ENCODE measurements around the gene FGFRL1.

FGFRL1 gene

DNA sequence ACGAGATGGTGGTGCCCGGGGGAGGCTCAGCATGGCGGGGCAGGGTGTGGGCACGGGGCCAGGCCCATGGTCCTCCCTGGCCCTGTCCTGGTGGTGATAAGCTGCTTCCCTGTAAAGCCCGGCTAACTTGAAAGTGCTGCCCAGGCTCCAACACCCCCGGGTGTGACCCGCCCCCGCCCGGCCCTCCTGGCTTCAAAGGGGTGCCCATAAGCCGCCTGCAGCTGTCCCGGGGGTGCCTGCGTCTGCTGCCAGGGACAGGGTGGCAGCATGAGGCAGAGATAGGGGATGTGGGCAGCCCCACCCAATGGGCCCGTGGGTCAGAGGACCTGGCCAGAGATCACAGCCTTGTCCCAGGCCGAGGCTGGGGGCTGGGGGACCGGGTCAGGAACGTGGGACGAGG lies 18.1 kb downstream of the FGFRL1 start:
- Mint-ChIP-seq H3K4me3 (no peak overlapping the region), H3K4me1 (ENCODE audit: low read depth) (no peaks in the 10 kb centered on the region), H3K9me3 (ENCODE audit: low read depth) (no peaks in the 10 kb centered on the region), H3K27ac (no peak overlapping the region), H3K36me3 (peaks cover 3% of the 10 kb centered on the region), H3K27me3 (no peaks in the 10 kb centered on the region)

DNA sequence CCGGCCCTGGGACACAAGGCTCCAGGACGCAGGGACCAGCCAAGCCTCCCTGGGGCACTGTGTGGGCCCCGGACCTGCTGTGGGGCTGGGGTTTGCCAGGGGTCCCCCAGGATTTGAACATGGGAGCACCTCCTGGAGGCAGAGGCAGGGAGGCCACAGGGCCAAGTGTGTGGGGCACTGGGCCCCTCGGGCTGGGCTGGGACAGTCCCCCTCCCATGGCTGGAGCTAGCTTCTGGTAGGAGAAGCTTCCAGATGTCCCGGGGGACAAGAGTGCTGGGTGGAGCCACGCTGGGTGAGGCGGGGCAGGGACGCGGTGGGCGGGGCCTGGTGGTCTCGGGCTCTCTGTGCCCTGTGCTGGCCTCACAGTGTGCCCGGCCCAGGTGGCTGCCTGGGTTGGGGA lies 18.6 kb downstream of the FGFRL1 start:
- H3K36me3 Mint-ChIP-seq, result peaks cover 3% of the 10 kb centered on the region
- no peaks in the 10 kb centered on the region for H3K9me3 Mint-ChIP-seq (ENCODE audit: low read depth)
- H3K4me3 Mint-ChIP-seq, result no peak overlapping the region
- H3K27me3 Mint-ChIP-seq, result no peaks in the 10 kb centered on the region
- no peaks in the 10 kb centered on the region for H3K4me1 Mint-ChIP-seq (ENCODE audit: low read depth)
- no peak overlapping the region for H3K27ac Mint-ChIP-seq

DNA sequence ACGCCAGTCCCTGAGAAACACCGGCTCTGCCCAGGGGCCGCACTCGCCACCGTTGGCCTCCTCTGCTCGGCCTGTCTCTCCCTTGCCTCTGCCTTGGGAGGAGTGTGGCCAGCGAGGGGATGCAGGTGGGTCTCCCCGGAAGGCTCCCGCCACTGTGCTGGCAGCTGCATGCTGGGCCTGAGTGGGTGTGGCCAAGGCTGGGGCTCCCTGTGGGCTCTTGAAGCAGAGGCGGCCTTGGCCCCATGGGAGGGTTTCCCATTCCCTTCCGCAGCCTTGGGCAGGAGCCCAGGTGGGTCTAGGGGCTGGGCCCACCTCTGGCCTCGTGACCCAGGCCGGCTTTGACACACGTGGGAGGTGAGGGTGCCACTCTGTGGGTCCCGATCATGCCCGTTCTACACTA lies 19.1 kb downstream of the FGFRL1 start:
- H3K27ac Mint-ChIP-seq, result no peak overlapping the region
- H3K27me3 Mint-ChIP-seq, result no peaks in the 10 kb centered on the region
- no peaks in the 10 kb centered on the region for H3K36me3 Mint-ChIP-seq
- H3K4me3 Mint-ChIP-seq, result no peak overlapping the region
- no peaks in the 10 kb centered on the region for H3K4me1 Mint-ChIP-seq (ENCODE audit: low read depth)
- H3K9me3 Mint-ChIP-seq (ENCODE audit: low read depth), result no peaks in the 10 kb centered on the region

DNA sequence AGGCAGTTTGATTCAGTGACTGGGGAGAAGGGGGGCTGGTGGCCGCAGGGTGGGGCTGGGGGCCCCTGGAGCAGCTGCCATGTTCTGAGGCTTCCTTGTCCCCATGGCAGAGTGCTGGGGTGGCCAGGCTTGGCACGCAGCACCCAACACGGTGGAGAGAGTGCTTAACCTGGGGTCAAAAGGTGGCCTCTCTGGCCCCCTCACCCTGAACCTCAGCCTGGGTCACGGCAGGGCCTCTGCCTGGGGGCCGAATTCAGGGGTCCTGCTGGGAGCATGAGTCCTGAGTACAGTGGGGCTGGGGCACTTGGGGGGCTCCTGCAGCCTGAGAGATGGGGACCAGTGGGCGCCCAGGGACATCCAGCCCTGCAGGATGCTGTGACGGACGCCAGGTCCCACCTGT lies 19.9 kb downstream of the FGFRL1 start:
- H3K27me3 Mint-ChIP-seq, result no peaks in the 10 kb centered on the region
- no peak overlapping the region for H3K4me3 Mint-ChIP-seq
- no peaks in the 10 kb centered on the region for H3K9me3 Mint-ChIP-seq (ENCODE audit: low read depth)
- H3K4me1 Mint-ChIP-seq (ENCODE audit: low read depth), result no peaks in the 10 kb centered on the region
- H3K27ac Mint-ChIP-seq, result no peak overlapping the region
- H3K36me3 Mint-ChIP-seq, result no peaks in the 10 kb centered on the region

DNA sequence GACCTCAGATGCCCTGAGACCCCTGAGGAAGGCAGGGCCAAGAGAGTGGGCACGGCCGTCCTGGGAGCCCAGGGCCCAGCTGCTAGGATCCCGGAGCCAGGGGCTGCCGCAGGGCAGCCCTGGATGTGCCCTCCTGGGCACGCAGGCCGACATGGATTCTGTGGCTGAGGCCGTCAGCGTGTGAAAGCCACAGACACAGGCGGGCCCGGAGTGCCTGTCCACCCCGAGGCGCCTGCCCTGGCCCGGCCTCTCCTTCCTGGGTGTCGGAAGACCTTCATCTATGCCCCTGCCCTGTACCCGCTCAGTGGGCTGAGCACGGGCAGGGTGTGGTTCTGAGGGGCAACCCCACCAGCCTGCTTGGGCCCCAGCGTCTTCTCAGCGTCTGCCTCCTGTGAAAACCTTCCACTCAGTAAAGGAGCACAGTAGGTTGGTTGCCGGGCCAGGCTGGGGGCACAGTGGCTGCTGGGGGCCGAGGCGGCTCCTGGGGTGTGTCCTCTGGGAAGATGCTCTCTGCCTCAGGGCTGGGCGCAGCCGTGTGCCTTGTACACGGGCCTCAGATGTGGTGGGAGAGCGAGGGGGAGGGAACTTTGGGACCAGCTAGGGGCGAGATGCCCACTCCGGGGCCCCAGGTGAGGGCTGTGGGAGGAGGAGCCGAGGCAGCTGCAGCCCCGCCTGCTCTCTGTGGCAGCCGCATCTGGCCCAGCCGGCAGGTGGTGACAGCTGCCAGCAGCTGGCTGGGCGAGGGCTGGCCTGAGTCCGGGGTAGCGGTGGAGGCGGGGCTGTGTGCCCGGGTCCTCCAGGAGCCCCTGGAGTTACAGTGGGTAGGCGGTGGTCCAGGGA lies 20.8 kb downstream of the FGFRL1 start:
- H3K4me1 Mint-ChIP-seq (ENCODE audit: low read depth), result no peaks in the 10 kb centered on the region
- no peaks in the 10 kb centered on the region for H3K36me3 Mint-ChIP-seq
- no peak overlapping the region for H3K27ac Mint-ChIP-seq
- H3K9me3 Mint-ChIP-seq (ENCODE audit: low read depth), result no peaks in the 10 kb centered on the region
- no peak overlapping the region for H3K4me3 Mint-ChIP-seq
- no peaks in the 10 kb centered on the region for H3K27me3 Mint-ChIP-seq

DNA sequence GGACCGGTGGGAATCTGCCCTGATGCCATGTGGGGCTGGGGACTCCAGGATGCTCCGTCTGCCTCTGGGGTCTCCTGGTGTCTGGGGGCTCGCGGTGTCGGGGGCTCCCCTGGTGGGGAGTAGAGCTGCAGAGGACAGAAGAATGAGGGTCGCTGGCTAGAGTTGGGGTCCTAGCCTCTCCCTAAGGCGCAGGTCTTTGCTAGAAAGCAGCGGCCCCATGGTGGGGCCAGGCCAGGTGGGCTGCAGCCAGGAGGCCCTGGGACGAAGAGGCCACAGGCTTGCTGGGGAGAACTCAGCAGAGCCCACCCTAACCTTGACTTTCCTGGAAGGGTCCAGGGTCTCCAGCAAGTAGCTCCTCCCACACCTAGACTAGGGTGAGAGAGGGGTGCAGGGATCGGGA lies 21.4 kb downstream of the FGFRL1 start:
- Mint-ChIP-seq H3K27me3 (no peaks in the 10 kb centered on the region), H3K36me3 (no peaks in the 10 kb centered on the region), H3K4me1 (ENCODE audit: low read depth) (no peaks in the 10 kb centered on the region), H3K4me3 (no peak overlapping the region), H3K9me3 (ENCODE audit: low read depth) (no peaks in the 10 kb centered on the region), H3K27ac (no peak overlapping the region)

DNA sequence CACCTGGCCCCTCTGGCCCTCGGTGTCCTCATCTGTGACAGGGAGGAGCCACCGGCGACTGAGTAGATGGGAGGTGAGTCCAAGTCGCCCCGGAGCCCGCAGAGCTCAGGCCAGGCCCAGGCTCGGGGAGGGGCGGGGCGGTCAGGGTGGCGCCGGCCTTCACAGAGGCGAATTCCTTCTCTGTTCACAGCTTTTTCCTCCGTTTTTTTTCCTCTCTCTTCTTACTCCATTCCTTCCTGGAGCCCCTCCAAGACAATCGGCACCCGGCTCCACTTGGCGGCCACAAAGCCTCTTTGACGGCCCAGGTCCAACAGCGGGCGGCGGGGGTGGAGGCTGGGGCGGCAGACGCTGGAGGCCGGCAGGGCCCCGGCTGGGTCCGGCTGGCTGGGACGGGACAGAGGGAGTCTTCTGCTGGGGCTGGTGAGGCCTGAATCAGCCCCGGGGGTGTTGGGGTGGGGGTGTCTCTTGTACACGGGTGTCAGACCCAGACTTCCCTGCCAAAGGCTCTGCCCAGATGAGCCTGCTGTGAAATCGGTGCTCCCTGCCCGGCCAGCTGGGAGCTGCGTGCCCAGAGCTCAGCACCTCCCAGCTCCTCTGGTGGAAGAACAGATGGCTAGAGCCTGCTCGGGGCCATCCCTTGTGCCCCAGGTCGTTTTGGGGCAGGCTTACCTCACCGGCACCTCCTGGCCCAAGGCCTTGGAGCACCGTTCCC lies 22.6 kb downstream of the FGFRL1 start:
- Mint-ChIP-seq H3K4me1 (ENCODE audit: low read depth) (no peaks in the 10 kb centered on the region), H3K27ac (no peak overlapping the region), H3K27me3 (no peaks in the 10 kb centered on the region), H3K9me3 (ENCODE audit: low read depth) (no peaks in the 10 kb centered on the region), H3K36me3 (no peaks in the 10 kb centered on the region), H3K4me3 (no peak overlapping the region)

DNA sequence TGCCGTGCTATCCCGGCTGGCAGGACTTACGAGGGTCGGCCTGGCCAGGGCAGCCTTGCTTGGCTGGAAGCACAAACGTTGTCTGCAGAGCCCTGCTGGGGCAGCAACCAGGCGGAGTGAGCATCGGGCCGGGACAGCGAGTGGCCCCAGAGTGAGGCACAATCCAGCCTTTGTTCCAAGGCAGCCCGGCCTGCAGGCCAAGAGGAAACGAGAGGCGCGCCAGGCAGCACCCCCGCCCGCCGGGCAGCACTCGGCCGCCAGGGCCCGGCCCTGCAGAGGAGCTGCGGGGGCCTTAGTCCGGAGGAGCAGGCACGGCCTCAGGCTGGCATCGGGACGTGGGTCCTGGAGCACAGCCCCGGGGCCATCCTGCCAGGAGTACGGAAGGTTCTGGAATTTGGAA lies 24.1 kb downstream of the FGFRL1 start:
- H3K4me1 Mint-ChIP-seq (ENCODE audit: low read depth), result no peaks in the 10 kb centered on the region
- no peaks in the 10 kb centered on the region for H3K36me3 Mint-ChIP-seq
- H3K4me3 Mint-ChIP-seq, result no peak overlapping the region
- no peaks in the 10 kb centered on the region for H3K27me3 Mint-ChIP-seq
- no peaks in the 10 kb centered on the region for H3K9me3 Mint-ChIP-seq (ENCODE audit: low read depth)
- no peak overlapping the region for H3K27ac Mint-ChIP-seq

DNA sequence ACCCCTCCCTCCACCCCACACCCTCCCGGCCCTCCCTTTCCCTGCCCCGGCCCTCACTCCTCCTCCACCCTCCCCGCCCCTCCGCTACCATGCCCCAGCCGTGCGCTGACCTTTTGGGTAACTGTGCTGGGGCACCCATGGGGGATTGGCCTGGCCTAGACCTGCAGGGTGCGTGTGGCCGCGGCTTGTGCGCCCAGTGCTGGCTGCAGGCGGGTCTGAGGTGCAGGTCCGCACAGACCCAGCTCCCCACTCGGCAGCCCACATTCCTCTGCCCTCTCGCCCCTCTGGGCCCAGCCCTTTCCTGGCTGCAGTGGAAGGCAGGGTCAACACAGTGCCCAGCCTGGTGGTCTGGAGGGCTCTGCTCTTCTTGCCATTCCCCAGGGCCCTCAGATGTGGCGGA lies 24.7 kb downstream of the FGFRL1 start:
- Mint-ChIP-seq H3K36me3 (no peaks in the 10 kb centered on the region), H3K27me3 (no peaks in the 10 kb centered on the region), H3K4me3 (no peak overlapping the region), H3K4me1 (ENCODE audit: low read depth) (no peaks in the 10 kb centered on the region), H3K27ac (no peak overlapping the region), H3K9me3 (ENCODE audit: low read depth) (no peaks in the 10 kb centered on the region)

DNA sequence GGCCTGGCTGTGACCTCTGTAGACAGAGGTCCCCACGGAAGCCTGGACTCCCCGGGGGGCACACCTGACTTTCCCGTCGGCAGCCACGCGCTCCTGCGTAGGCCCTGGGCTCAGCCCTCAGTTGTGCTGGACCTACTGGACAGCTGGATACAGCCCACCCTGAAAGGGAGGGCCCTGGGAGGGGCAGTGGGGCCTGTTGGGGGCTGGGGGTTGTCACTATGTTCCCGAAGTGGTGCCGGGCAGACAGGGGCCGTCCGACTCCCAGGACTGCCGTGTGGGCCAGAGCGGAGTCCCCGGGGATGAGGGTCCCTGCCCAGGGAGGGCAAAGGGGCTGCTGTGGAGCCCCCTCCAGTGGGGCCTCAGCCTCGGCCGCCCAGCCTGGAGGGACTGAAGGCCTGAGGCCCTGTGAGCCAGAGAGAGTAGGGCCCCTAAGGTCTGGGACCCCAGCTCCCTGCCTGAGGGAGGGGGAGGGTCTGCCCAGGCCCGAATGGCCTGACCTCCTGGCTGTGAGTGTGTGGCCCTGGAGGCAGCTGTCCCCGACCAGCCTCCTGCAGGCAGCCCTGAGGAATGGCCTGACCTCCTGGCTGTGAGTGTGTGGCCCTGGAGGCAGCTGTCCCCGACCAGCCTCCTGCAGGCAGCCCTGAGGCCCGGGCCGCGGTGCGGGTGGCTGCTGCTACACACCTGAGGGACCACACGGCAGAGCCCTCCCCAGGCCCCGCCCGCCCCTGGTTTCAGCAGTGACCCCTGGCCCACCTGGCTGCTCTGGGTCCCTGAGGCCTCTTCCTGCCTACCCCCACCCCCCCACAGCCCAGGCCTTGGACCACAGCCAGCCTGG lies 25.8 kb downstream of the FGFRL1 start:
- Mint-ChIP-seq H3K9me3 (ENCODE audit: low read depth) (no peaks in the 10 kb centered on the region), H3K27ac (no peak overlapping the region), H3K4me3 (no peak overlapping the region), H3K4me1 (ENCODE audit: low read depth) (peaks cover 2% of the 10 kb centered on the region), H3K27me3 (no peaks in the 10 kb centered on the region), H3K36me3 (no peaks in the 10 kb centered on the region)

DNA sequence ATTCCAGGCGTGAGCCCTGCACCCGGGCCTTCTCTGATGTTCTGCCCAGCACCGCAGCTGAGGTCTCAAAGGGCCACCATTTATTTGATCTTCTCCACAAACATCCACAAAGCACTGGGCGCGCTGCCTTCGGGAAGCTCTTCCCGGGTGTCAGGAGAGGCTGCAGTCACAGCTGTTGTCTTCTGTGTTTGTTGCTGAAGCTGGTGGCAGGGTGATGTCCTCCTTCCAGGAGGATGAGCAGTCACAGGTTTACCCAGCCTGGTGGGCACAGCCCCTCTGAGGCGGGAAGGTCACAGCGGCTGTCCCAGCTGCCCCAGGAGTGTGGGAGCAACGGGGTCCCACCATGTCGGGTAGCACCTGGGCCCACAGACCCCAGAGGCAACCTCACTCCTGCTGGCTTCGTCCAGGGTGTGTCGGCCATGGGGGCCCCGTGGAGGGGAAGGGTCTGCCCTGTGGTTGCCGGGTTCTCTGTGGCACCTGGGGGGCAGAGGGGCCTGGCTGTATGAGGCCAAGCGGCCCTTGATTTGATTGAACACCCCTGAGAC lies 27.6 kb downstream of the FGFRL1 start:
- Mint-ChIP-seq H3K27ac (no peak overlapping the region), H3K9me3 (ENCODE audit: low read depth) (no peaks in the 10 kb centered on the region), H3K4me3 (no peak overlapping the region), H3K4me1 (ENCODE audit: low read depth) (peaks cover 6% of the 10 kb centered on the region), H3K27me3 (peaks cover 3% of the 10 kb centered on the region), H3K36me3 (no peaks in the 10 kb centered on the region)

DNA sequence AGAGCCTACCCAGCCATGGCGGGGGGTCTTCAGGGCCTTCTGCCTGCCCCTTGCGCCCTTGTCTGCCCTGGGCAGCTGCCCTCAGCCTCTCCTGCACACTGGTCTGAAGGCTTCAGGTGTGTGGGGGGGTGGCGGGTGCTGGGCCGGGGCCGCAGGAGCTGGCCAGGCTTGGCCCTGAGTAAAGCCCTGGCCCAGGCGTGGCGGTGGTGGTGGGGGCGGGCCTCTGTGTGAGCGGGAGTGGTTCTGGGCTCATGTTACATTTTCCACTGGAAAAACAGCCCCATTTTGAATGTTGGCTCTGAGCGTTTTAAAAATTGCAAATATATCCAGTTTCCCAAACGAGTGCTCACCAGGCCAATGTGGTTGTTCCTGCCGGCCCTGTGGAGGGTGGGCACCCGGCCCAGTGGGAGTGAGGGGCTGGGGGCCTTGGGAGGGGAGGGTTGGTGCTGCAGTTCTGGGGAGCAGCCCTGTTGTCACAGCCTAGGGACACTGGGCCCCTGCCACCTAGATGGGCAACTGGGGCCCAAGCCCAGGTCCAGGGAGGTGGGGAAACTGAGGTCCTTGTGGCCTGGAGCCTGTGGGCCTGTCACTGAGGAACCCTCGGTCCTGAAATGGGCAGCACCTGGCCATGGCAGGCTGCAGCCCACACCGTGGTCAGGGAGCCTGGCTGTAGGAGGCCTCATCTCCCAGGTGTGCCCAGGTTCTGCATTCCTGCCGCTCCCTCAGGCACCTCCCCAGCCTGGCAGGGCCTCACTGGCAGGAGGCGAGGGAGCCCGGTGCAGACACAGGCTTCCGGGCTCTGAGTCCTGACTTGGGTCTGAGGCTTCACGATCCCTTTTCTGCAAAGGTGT lies 28.3 kb downstream of the FGFRL1 start:
- Mint-ChIP-seq H3K4me1 (ENCODE audit: low read depth) (peaks cover 6% of the 10 kb centered on the region), H3K27ac (no peak overlapping the region), H3K9me3 (ENCODE audit: low read depth) (no peaks in the 10 kb centered on the region), H3K4me3 (no peak overlapping the region), H3K27me3 (peaks cover 3% of the 10 kb centered on the region), H3K36me3 (no peaks in the 10 kb centered on the region)

DNA sequence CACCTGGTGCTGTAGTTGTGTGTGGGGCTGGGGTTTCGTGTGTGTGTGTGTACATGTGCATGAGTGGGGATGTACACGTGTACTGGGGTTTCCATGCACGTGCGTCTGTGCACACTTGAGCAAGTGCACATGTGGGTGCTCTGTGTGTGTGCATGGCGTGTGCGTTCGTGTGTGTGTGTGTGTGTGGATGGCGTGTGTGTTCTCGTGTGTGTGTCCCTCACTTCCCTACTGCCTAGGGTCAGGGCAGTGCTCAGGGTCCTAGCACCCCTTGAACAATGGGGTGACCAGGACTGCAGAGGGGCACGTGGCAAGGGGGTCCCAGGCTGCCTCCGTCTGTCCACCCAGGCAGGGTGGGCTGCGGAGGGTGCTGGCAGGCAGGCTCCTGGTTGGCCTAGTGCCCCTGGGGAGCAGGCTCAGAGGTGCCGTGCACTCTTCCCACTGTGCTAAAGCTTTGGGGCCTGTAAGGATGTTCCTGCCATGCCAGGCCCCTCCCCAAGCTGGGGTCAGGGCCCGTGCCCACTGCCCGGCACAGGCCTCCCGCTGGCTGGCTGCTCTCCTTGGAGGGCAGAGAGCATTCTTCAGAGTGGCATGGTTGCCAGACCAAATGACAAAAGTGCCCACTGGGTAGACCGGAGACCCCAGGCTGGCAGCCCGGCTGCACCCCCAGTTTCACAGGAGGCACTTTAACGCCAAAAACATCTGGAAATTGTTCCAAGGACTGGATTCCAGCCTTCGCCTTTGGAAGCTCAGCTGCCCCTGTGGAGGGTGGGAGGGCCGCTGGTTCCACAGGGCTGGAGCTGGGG lies 29.1 kb downstream of the FGFRL1 start:
- Mint-ChIP-seq H3K4me3 (no peak overlapping the region), H3K4me1 (ENCODE audit: low read depth) (peaks cover 6% of the 10 kb centered on the region), H3K9me3 (ENCODE audit: low read depth) (no peaks in the 10 kb centered on the region), H3K27ac (no peak overlapping the region), H3K36me3 (no peaks in the 10 kb centered on the region), H3K27me3 (peaks cover 3% of the 10 kb centered on the region)
